Sigmoid colon (tissue), 7 donors: ENCODE results near the gene GPR157. TPM values are rescaled to one million over a fixed set of nuclear protein-coding genes. Genes with fewer than 3 reads are reported as not detected.
"Not testable (repeated sequence)": the region's sequence is repeated elsewhere in the genome, so short reads cannot be mapped to it uniquely, and the experiment has no call there.

ENCODE experiments used
- DNase-seq: peaks from one replicate; pipeline ENCODE4 v3.0.0-alpha.2; 2019
- H3K27ac ChIP-seq, 4 donors: fragments of 200-600 bp; sonication (generic); one replicate each; pipeline ENCODE4 v1.5.1; 2016 to 2019; ENCODE audit warnings: mild to moderate bottlenecking in 1 of 4
- H3K27me3 ChIP-seq, 3 donors: fragments of 200-600 bp; sonication (generic); one replicate each; pipeline ENCODE4 v1.5.1; 2019; ENCODE audit warnings: mild to moderate bottlenecking in 1 of 3
- H3K36me3 ChIP-seq, 4 donors: fragments of 200-600 bp; sonication (generic); one replicate each; pipeline ENCODE4 v1.5.1; 2016 to 2019
- H3K4me1 ChIP-seq, 4 donors: fragments of 200-600 bp; sonication (generic); one replicate each; pipeline ENCODE4 v1.5.1; 2017 to 2019
- H3K4me3 ChIP-seq, 4 donors: fragments of 200-600 bp; sonication (generic); one replicate each; pipeline ENCODE4 v1.5.1; 2017 to 2019; ENCODE audit warnings: mild to moderate bottlenecking in 2 of 4, moderate library complexity in 1 of 4
- H3K9me3 ChIP-seq, 4 donors: fragments of 200-600 bp in 3 of 4; sonication (generic) in 3 of 4; one replicate each; pipeline versions ENCODE4 v1.5.1 to v1.6.1; 2013 to 2019
- CTCF ChIP-seq, 4 experiments: fragments of 450-650 bp in 3 of 4; fragments of 200-600 bp in 1 of 4; IDR thresholded peaks; one replicate each; pipeline ENCODE4 v1.5.1; 2016 to 2019; ENCODE audit warnings: antibody characterized with exemption in 4 of 4, mild to moderate bottlenecking in 3 of 4, moderate library complexity in 2 of 4
- EP300 ChIP-seq, 4 donors: sonication (generic); formaldehyde crosslinking; IDR thresholded peaks; one replicate each; pipeline ENCODE4 v1.6.1; 2017; ENCODE audit warnings: antibody characterized with exemption in 4 of 4
- POLR2A ChIP-seq, 2 donors: fragments of 450-650 bp; IDR thresholded peaks; one replicate each; pipeline ENCODE4 v1.6.1; 2016; ENCODE audit warnings: antibody characterized with exemption in 2 of 2, mild to moderate bottlenecking in 2 of 2, moderate library complexity in 2 of 2
- POLR2AphosphoS5 ChIP-seq, 4 donors: sonication (generic); formaldehyde crosslinking; IDR thresholded peaks; one replicate each; pipeline ENCODE4 v1.6.1; 2017; ENCODE audit warnings: antibody characterized with exemption in 4 of 4
- WGBS, 2 donors: extraction: QIAGEN DNeasy Blood & Tissue Kit; methylation state at CpG; one replicate each; pipeline ENCODE4 v1.1.7; 2013; 5-methylcytosine and 5-hydroxymethylcytosine counted together
- intact Hi-C: fragments of 100-400 bp; cut with DNase I; formaldehyde crosslinking; loops from one replicate; pipeline ENCODE4 v1.15.1; 2023
- polyA plus RNA-seq, 3 donors: library from polyadenylated mRNA; stranded (reverse); fragments of 200-250 nt; gene quantifications; one replicate each; pipeline ENCODE4 v1.2.3, GENCODE V29; 2013
- total RNA-seq, 4 donors: library from RNA; depleted of rRNA; stranded (reverse); fragments of >200 nt; gene quantifications; one replicate each; pipeline ENCODE4 v1.1.0, GENCODE V29; 2016
- donor health status: healthy with polysubstance abuse.
- donor health status: Bipolar disorder and iron deficiency.
- donor health status: healthy.

Gene GPR157
- total and polyA plus RNA-seq, 7 donors: 0.92 to 3.7 (median 1.8) TPM

GRCh38 chr1:9164532-9164900 lies 35.6 kb upstream of the GPR157 start:
- intact Hi-C loops: no loop called here
- H3K4me3 ChIP-seq: no peak overlapping the region
- H3K9me3 ChIP-seq: no peaks in the 10 kb centered on the region
- no peak for TF ChIP-seq POLR2A (IDR thresholded peaks at IDR 0.05)
- no peak for TF ChIP-seq CTCF (IDR thresholded peaks at IDR 0.05)
- TF ChIP-seq POLR2AphosphoS5 (IDR thresholded peaks at IDR 0.05): no peak
- no peak for TF ChIP-seq EP300 (IDR thresholded peaks at IDR 0.05)
- no peaks in the 10 kb centered on the region for H3K27me3 ChIP-seq
- WGBS, 2 donors: 56 to 67% methylated on average over 4 of the region's 4 CpGs
- no peak for DNase-seq
- H3K36me3 ChIP-seq: no peaks in the 10 kb centered on the region
- H3K27ac ChIP-seq: peak overlapping the region; percentile 17 to 77 (median 60)
- H3K4me1 ChIP-seq: peaks cover 0 to 21% (median 4%) of the 10 kb centered on the region in 4 donors

- TF ChIP-seq CTCF (IDR thresholded peaks at IDR 0.05): no peak
- WGBS, 2 donors: 88 to 94% methylated on average over 7 of the region's 9 CpGs
- intact Hi-C loops: no loop called here
- Histone ChIP-seq H3K36me3 (no peaks in the 10 kb centered on the region), H3K4me3 (no peak overlapping the region), H3K27me3 (no peaks in the 10 kb centered on the region), H3K27ac (peak overlapping the region in 1 of 4 donors; percentile 77), H3K9me3 (no peaks in the 10 kb centered on the region), H3K4me1 (peaks cover 0 to 21% (median 4%) of the 10 kb centered on the region in 4 donors)
- DNase-seq: no peak
Measured at GRCh38 chr1:9161963-9162362, 33.1 kb upstream of the GPR157 start.

GRCh38 chr1:9161342-9161741 lies 32.4 kb upstream of the GPR157 start:
- no peak for DNase-seq
- TF ChIP-seq POLR2A (IDR thresholded peaks at IDR 0.05) (no peak), POLR2AphosphoS5 (IDR thresholded peaks at IDR 0.05) (no peak), EP300 (IDR thresholded peaks at IDR 0.05) (no peak), CTCF (IDR thresholded peaks at IDR 0.05) (no peak)
- Histone ChIP-seq H3K9me3 (no peaks in the 10 kb centered on the region), H3K4me1 (peaks cover 0 to 21% (median 4%) of the 10 kb centered on the region in 4 donors), H3K36me3 (no peaks in the 10 kb centered on the region), H3K27me3 (no peaks in the 10 kb centered on the region), H3K4me3 (no peak overlapping the region), H3K27ac (no peak overlapping the region)
- WGBS, 2 donors: 83 to 90% methylated on average over 6 of the region's 6 CpGs
- intact Hi-C loops: no loop called here

- DNase-seq: no peak
- no peak overlapping the region for H3K4me3 ChIP-seq
- intact Hi-C loops: no loop called here
- no peak overlapping the region for H3K27ac ChIP-seq
- no peaks in the 10 kb centered on the region for H3K36me3 ChIP-seq
- no peaks in the 10 kb centered on the region for H3K9me3 ChIP-seq
- no peaks in the 10 kb centered on the region for H3K27me3 ChIP-seq
- TF ChIP-seq EP300 (IDR thresholded peaks at IDR 0.05) (no peak), POLR2A (IDR thresholded peaks at IDR 0.05) (no peak), POLR2AphosphoS5 (IDR thresholded peaks at IDR 0.05) (no peak), CTCF (IDR thresholded peaks at IDR 0.05) (no peak)
- 94 to 95% methylated on average over 7 of the region's 7 CpGs for WGBS, 2 donors
- H3K4me1 ChIP-seq: peaks cover 0 to 21% (median 4%) of the 10 kb centered on the region in 4 donors
Measured at GRCh38 chr1:9160079-9160717, 31.3 kb upstream of the GPR157 start.

GRCh38 chr1:9155879-9156278 lies 27.0 kb upstream of the GPR157 start:
- 88 to 94% methylated on average over 1 of the region's 1 CpG for WGBS, 2 donors
- H3K27ac ChIP-seq: no peak overlapping the region
- H3K4me1 ChIP-seq: no peaks in the 10 kb centered on the region
- H3K9me3 ChIP-seq: no peaks in the 10 kb centered on the region
- H3K36me3 ChIP-seq: no peaks in the 10 kb centered on the region
- intact Hi-C loops: no loop called here
- no peak overlapping the region for H3K4me3 ChIP-seq
- no peak for DNase-seq
- no peaks in the 10 kb centered on the region for H3K27me3 ChIP-seq
- TF ChIP-seq CTCF (IDR thresholded peaks at IDR 0.05): no peak
- TF ChIP-seq EP300 (IDR thresholded peaks at IDR 0.05): no peak
- TF ChIP-seq POLR2A (IDR thresholded peaks at IDR 0.05): no peak
- TF ChIP-seq POLR2AphosphoS5 (IDR thresholded peaks at IDR 0.05): no peak

GRCh38 chr1:9155405-9155804 lies 26.5 kb upstream of the GPR157 start:
- DNase-seq, H3K27me3 ChIP-seq, H3K9me3 ChIP-seq, H3K27ac ChIP-seq, H3K4me3 ChIP-seq, H3K4me1 ChIP-seq, H3K36me3 ChIP-seq, intact Hi-C loops: not testable (repeated sequence)
